GM21390 (cell line): ENCODE results near the gene LBR.

ENCODE experiments used
- ATAC-seq: cut with Tn5 transposase; IDR thresholded peaks from one replicate; pipeline ENCODE4 v1.9.1; 2021; ENCODE audit not compliant: unreplicated experiment

LBR gene

DNA sequence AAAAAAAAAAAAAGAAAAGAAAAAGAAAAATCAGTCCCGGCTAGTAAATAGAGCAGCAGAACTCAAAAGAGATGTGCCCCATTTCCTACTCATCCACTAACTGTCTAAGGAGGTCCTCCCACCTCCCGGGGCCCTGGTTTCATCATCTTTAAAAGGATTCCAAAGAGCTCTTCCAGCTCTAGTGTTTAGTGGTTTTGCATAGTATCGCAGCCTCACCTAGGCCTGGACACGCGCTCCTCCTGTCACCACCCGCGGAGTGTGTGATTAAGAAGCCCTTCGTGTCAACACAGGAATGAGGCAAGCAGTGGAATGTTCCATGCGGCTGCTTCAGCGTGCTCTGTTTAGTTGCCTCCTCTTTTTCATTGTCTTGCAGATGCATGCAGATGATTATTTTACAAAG lies 49.0 kb downstream of the LBR start:
- no peak for ATAC-seq

DNA sequence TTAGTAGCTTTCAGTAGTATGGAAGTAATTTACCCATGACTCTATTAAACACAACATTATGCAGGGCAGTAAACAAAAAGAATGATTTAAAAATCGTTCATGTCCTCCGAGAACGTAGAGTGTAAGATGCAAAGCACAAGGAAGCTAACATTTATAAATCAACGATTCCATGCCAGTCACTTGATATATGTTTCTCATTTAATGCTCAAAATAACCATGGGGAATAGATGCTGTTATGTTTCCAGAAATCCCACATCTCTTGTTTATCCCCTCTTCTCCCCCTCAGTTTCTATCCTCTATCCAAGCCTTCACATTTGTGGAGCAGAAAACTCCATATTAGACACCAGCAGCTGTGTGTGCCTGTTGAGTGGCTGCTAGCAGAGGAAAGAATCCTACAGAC lies 52.8 kb downstream of the LBR start:
- ATAC-seq, result no peak

DNA sequence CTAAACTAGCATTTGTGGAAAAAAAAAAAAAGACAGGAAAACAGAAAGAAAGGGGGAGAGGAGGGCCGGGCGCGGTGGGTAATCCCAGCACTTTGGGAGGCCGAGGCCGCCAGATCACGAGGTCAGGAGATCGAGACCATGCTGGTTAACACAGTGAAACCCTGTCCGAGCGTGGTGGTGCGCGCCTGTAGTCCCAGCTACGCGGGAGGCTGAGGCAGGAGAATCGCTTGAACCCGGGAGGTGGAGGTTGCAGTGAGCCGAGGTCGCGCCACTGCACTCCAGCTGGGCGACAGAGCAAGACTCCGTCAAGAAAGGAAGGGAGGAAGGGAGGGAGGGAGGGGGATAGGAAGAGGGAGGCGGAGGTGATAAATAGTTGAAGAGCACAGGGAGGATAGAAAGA lies 54.7 kb downstream of the LBR start:
- ATAC-seq, result no peak

GRCh38 chr1:225371366-225372010 lies 56.4 kb downstream of the LBR start:
- no peak for ATAC-seq

DNA sequence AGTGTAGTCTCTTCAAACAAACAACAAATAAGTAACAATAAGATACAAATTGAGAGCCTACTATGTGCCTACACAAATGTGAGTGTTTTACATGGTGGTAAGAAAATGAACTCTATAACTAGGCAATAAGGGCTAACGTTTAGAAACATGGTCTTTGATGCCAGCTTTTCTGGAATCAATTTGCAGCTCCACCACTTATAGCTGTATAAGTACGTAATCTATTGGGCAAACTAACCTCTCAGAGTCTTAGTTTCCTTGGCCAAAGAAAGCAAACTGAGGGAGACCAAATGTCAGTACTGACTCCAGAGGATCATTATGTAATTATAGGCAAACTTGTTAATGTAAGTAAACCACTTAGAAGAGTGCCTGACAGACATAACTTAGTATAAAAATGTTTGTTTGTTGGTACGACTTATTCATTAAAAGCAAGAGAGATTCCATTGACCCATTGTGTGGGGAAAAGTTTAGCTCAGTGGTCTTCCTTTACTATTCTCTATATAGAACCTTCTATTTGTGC lies 59.7 kb downstream of the LBR start:
- ATAC-seq, result no peak

- ATAC-seq, result no peak
Observed at GRCh38 chr1:225366552-225366951, 61.3 kb downstream of the LBR start.

DNA sequence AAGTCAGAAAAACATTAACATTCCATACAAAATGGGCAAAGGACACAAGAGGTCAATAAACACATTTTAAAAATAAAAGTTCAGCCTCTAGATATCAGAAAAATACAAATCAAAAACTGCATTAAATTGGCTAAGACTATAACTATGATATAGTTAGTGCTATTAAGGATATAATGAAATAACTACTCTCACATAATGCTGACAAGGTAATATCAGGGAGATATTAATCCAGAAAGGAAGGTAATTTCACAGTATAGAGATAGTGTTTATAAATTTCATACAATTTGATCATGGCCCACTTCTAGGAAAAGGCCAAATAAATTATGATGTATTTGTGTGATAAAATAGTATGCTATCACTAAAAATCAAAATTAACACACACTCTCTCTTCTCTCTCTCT lies 61.8 kb downstream of the LBR start:
- ATAC-seq, result no peak

GRCh38 chr1:225364439-225364838 lies 63.4 kb downstream of the LBR start:
- ATAC-seq, result no peak

DNA sequence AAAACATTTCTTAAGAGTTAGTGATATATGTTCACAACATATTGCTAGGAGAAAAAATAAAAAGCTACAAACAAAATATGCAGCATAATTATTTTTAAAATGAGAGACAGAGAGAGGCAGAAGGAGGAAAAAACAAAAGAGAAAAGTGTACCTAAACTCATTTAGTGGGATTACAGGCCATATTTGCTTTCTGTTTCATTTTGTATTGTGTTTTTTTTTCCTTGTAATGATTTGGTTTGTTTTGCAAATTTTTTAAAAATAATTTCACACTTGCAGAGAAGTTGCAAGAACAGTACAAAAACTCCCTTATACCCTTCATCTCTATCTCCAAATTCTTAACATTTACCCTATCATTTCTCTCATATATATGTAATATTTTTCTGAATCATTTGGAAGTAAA lies 65.0 kb downstream of the LBR start:
- no peak for ATAC-seq

DNA sequence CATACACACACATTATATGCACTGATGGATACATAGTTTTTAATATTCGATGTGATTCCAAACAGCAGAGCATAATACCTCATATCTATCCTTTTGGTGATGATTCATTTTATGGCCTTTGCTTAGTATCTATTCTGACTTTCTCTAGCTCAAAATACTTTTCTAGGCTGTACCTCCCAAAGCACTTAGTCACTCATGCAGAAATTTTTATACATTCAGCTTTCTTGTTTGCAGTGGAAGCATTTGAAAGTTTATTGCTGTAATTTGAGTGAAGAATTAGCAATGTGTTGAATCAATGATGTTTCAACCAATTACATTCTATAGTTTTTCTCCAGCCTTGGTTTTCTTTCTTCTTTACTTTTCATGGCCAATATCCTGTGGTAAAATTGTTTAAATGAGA lies 66.7 kb downstream of the LBR start:
- ATAC-seq, result no peak

DNA sequence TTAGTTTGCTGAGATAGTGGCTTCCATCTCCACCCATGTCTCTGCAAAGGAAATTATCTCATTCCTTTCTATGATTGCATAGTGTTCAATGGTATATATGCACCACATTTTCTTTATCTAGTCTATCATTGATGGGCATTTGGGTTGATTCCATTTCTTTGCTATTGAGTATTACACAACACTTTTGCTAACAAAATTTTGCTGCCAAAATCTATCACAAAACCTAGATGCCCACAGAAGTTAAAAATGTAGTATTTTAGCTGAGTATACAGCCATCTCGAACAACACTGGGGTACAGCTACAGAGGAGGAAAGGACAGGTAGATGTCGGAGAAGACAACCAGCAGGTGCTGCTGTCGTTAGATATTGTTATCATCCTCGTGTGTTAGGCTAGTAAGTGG lies 67.7 kb downstream of the LBR start:
- ATAC-seq, result no peak

DNA sequence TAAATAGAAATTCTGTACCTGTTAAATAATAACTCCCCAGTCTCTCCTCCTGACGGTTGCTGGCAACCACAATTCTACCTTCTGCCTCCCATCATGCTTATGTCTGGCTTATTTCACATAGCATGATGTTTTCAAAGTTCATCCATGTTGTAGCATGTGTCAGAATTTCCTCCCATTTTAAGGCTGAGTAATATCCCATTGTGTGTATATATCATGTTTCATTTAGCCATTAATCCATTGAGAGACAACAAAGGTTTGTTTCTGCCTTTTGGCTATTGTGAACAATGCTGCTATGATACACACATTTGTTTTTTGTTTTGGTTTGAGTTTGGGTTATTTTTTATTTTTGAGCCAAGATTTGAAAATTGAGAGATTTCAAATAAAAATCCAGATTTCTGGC lies 72.0 kb downstream of the LBR start:
- ATAC-seq, result no peak

DNA sequence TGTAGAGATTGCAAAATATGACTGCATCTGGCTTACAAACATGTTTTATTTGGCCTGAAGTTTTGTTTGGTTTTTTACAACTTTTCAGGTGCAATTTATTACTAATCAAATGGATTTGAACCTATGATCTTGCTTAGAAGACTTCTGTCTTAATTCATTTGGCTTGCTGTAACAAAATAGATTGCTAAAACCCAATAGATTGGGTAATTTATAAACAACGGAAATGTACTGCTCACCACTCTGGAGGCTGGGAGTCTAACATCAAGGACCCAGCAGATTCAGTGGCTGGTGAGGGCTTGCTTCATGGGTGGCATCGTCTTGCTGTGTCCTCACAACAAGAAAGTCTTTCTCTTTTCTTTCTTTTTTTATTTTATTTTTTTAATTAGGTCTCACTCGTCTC lies 72.9 kb downstream of the LBR start:
- ATAC-seq, result no peak
